A673 (cell line): Measurements from ENCODE around the gene U2AF1L4. TPM values are rescaled to one million over a fixed set of nuclear protein-coding genes. Genes with fewer than 3 reads are reported as not detected.

Experiments used
- BruUV-seq: library from RNA; stranded (reverse); fragments of 400-500 nt; replicated peaks from 2 replicates; lab custom pipeline; 2021; lab: Mats Ljungman, UMichigan
- CTCF ChIA-PET: fragments of 300-600 bp; sonication (Branson Sonifier 250); formaldehyde crosslinking; loops from one replicate; lab custom pipeline; 2022; ENCODE audit warnings: antibody characterized with exemption; lab: Charles Lee
- POLR2A ChIA-PET: fragments of 300-600 bp; sonication (Branson Sonifier 250); formaldehyde crosslinking; loops from one replicate; lab custom pipeline; 2022; ENCODE audit warnings: antibody characterized with exemption; ENCODE audit not compliant: low non-redundant PET; lab: Charles Lee
- DNase-seq: peaks from one replicate; pipeline ENCODE4 v3.0.0-alpha.2; 2015; ENCODE audit warnings: low spot score
- H3K27ac ChIP-seq: fragments of 200-600 bp; sonication (generic); 2 replicates; pipeline ENCODE4 v1.5.1; 2016; ENCODE audit warnings: mixed run types, low read depth, mild to moderate bottlenecking, mixed read lengths, antibody characterized with exemption, low read length; ENCODE audit not compliant: poor library complexity, severe bottlenecking
- H3K27me3 ChIP-seq: fragments of 200-600 bp; sonication (generic); replicated peaks from 2 replicates; pipeline ENCODE4 v1.6.1; 2017; ENCODE audit warnings: mixed run types, low read depth, mild to moderate bottlenecking, mixed read lengths, antibody characterized with exemption, low read length; ENCODE audit not compliant: insufficient read depth, poor library complexity
- H3K36me3 ChIP-seq: fragments of 200-600 bp; sonication (generic); 2 replicates; pipeline ENCODE4 v1.6.1; 2016; ENCODE audit warnings: mixed run types, mild to moderate bottlenecking, mixed read lengths, antibody characterized with exemption, low read length; ENCODE audit not compliant: insufficient read depth, poor library complexity, severe bottlenecking
- H3K4me1 ChIP-seq: fragments of 200-600 bp; sonication (generic); 2 replicates; pipeline ENCODE4 v1.6.1; 2017; ENCODE audit warnings: mixed run types, mild to moderate bottlenecking, mixed read lengths, antibody characterized with exemption, low read length; ENCODE audit not compliant: insufficient read depth, poor library complexity, severe bottlenecking
- H3K4me3 ChIP-seq: fragments of 200-600 bp; sonication (generic); 2 replicates; pipeline ENCODE4 v1.5.1; 2016; ENCODE audit warnings: low read depth, mixed run types, mild to moderate bottlenecking, mixed read lengths, low read length; ENCODE audit not compliant: poor library complexity, severe bottlenecking
- H3K9me3 ChIP-seq: fragments of 200-600 bp; sonication (generic); 2 replicates; pipeline ENCODE4 v1.6.1; 2016; ENCODE audit warnings: mixed run types, low read depth, mild to moderate bottlenecking, mixed read lengths, antibody characterized with exemption, low read length; ENCODE audit not compliant: poor library complexity, severe bottlenecking
- CTCF ChIP-seq: fragments of 300-800, 200-600 bp; sonication (generic); conservative IDR thresholded peaks from 2 replicates; pipeline ENCODE4 v1.5.1; 2017; ENCODE audit warnings: low read depth, mild to moderate bottlenecking, antibody characterized with exemption, low read length, moderate library complexity, mixed read lengths
- EZH2 ChIP-seq: fragments of 200-600 bp; sonication (generic); IDR thresholded peaks from 2 replicates; pipeline ENCODE4 v1.6.1; 2017; ENCODE audit warnings: borderline replicate concordance, low read depth, mild to moderate bottlenecking, mixed read lengths, antibody characterized with exemption, low read length; ENCODE audit not compliant: poor library complexity, severe bottlenecking
- intact Hi-C: fragments of 100-400 bp; cut with micrococcal nuclease; formaldehyde crosslinking; loops from one replicate; pipeline ENCODE4 v1.10.0; 2022; ENCODE audit not compliant: unreplicated experiment
- total RNA-seq: library from RNA; stranded (reverse); gene quantifications from 2 replicates; pipeline ENCODE4 v1.2.3, GENCODE V29; 2021

U2AF1L4 gene
- total RNA-seq, 1 experiment from 2014 or later = 21.0 TPM

GRCh38 chr19:35704218-35704617 lies 41.0 kb downstream of the U2AF1L4 start, which contains the start of gene ZBTB32:
ZBTB32 (plus strand) TSS chr19:35704558; CDS start chr19:35714627, 10,069 bp downstream.
- H3K9me3 ChIP-seq = no peaks in the 10 kb centered on the region
- no peak within 1 kb of the TSS for H3K4me3 ChIP-seq
- intact Hi-C loops = no loop called here
- no peaks in the 10 kb centered on the region for H3K4me1 ChIP-seq
- no peak for TF ChIP-seq CTCF
- no peak for TF ChIP-seq EZH2
- ChIA-PET POLR2A (no interaction called here), CTCF (no interaction called here)
- peaks cover 12% of the 10 kb centered on the region for H3K27me3 ChIP-seq
- BruUV-seq = no TSS peak
- H3K36me3 ChIP-seq = no peaks in the 10 kb centered on the region
- DNase-seq = peak; percentile 76
- no peak within 1 kb of the TSS for H3K27ac ChIP-seq

- Histone ChIP-seq H3K27me3 (peaks cover 5% of the 10 kb centered on the region), H3K27ac (no peak overlapping the region), H3K9me3 (no peaks in the 10 kb centered on the region), H3K36me3 (no peaks in the 10 kb centered on the region), H3K4me3 (no peak overlapping the region), H3K4me1 (no peaks in the 10 kb centered on the region)
- POLR2A ChIA-PET = no interaction called here
- no peak for DNase-seq
- BruUV-seq = no TSS peak
- TF ChIP-seq EZH2 (no peak), CTCF (no peak)
- intact Hi-C loops = no loop called here
- CTCF ChIA-PET = no interaction called here
These were observed 41.9 kb downstream of the U2AF1L4 start for GRCh38 chr19:35703343-35703742.

GRCh38 chr19:35702223-35703012 lies 42.8 kb downstream of the U2AF1L4 start:
- peak; percentile 98 for DNase-seq
- Histone ChIP-seq H3K27ac (no peak overlapping the region), H3K36me3 (no peaks in the 10 kb centered on the region), H3K4me1 (no peaks in the 10 kb centered on the region), H3K9me3 (no peaks in the 10 kb centered on the region), H3K27me3 (no peaks in the 10 kb centered on the region), H3K4me3 (peak overlapping the region; percentile 32)
- BruUV-seq = no TSS peak
- ChIA-PET CTCF (interaction anchor here (0.8 kb wide), 1 partner anchor 12 kb away, joined by 3 read pairs; no protein-coding TSS in a partner anchor), POLR2A (no interaction called here)
- TF ChIP-seq CTCF (no peak), EZH2 (no peak)
- intact Hi-C loops = no loop called here
